Activated CD8-positive, alpha-beta memory T cell treated with anti-CD3 and anti-CD28 coated beads for 4 hours (primary cell): ENCODE measurements around the gene COQ5.
"Not testable (repeated sequence)": the region's sequence is repeated elsewhere in the genome, so short reads cannot be mapped to it uniquely, and the experiment has no call there.

Experiments
- DNase-seq, 2 donors: peaks; one replicate each; pipeline ENCODE4 v3.0.0-alpha.2; 2020; ENCODE audit warnings: low read depth in 2 of 2

Gene COQ5, protein sequence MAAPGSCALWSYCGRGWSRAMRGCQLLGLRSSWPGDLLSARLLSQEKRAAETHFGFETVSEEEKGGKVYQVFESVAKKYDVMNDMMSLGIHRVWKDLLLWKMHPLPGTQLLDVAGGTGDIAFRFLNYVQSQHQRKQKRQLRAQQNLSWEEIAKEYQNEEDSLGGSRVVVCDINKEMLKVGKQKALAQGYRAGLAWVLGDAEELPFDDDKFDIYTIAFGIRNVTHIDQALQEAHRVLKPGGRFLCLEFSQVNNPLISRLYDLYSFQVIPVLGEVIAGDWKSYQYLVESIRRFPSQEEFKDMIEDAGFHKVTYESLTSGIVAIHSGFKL

DNA sequence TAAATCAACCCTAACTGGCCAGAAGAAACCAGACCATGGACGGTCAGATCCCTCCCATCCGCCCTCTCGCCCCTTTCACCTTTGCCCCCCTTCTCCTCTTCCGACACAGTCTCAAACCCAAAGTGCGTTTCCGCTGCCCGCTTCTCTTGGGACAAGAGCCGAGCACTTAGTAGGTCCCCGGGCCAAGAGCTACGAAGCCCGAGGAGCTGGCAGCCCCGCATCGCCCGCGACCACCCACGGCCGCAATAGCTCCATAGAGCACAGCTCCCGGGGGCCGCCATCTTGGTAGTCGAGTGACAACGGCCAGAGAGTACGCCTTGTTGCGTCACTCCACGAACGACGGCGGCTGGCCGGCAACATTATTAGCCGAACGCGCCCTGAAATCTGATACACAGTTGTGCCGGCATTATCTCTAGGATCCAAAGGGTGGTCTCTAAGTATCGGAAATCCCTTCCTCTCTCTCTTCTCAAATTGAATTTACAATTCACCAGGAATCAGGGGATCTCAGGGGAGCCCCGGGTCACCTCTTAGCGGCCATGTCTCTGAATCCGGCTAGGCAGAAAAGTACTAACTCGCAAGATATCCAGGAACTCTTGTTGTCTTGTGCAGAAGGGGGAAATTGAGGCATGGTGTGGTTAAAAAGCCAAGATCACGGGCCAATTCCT lies at the start of gene COQ5:
Gene COQ5, minus strand, starts transcription at position 298 of the 665 bp plus-strand sequence. Its CDS starts 17 bp downstream, at position 281.
- DNase-seq: peak; percentile 72

DNA sequence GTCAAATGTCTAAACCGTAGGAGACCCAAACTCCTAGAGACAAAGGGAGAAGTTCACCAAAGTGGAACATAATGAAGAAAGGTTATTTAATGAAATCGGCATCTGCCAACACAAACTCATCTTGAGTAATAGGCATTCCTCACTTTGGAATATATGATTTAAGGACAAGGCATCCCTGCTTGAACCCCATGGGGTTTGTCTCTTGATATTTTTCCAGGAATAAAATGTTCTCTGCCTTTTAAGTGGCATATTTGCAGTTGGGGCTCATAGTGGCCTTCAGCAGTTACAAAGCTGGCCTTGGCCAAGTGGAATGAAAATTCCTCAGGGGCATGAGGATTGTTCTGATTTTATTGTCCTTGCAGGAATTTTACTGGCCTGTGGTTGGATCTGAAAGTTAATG lies 45.1 kb upstream of the COQ5 start:
- no peak for DNase-seq

DNA sequence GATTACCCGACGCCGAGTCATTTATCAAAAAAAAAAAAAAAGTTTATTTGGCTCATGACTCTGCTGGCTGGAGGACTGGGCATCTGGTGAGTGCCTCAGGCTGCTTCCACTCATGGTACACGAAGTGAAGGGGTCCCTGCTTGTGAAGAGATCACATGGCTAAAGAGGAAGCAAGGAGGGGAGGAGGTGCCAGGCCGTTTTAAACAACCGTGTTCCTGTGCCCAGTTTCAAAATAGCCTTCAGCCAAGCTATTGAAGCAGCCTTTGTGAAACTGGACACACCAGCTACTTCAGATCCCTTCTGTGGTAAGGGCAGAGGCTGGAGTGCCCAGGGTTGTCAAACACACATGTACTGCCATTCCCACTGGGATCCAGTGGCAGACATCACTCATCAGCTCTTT lies 44.6 kb upstream of the COQ5 start:
- no peak for DNase-seq

DNA sequence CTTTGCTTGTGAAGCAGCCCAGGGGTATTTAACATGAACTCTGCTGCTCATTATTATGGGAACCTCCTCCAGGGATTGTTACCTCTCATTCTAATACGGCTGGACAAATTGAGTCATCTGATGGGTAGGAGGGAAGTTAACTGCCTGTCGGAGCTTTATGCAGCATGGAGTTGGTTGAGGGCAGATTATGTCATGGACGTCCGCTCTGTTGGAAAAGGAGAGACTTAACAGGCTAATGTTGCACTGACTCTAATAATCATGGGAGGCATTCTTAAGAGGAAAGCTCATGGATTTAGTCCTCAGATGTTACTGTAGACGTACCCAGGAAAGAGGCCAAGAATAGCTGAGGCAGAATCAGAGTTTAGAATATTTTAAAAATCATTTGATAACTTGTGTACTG lies 42.3 kb upstream of the COQ5 start:
- DNase-seq: no peak

DNA sequence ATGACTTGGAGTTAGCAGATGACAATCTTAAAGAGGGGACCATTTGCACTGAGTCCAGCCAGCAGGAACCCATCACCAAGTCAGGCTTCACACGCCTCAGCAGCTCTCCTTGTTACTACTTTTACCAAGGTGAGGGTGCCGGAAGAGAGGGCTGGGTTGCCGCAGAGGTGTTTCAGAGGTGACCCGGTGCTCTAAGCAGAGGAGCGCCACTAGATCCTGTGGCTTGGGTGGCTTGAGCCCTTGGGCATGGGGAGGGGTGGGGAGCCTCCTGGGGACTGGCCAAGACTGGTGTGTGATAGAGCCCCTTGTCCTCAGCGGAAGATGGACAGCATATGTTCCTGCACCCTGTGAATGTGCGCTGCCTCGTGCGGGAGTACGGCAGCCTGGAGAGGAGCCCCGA lies 34.5 kb upstream of the COQ5 start:
- no peak for DNase-seq

DNA sequence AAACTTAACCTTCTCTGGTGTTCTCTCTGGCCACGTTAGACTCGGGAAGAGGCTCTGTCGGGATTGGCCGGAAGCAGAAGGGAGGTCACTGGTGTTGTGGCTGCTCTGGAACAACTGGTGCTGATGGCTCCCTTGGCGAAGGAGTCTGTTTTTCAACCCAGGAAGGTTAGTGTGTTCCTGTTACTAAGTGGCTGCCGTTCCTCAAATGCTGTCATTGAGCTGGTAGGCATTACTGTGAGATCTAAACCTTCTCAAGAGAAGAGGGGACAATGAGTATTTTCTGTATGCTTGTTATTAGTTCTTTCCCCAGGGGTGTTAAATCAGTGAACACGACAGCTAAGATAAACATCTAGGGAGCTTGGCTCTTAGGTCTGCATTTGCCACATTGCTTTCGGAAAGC lies 33.9 kb upstream of the COQ5 start:
- DNase-seq: no peak

DNA sequence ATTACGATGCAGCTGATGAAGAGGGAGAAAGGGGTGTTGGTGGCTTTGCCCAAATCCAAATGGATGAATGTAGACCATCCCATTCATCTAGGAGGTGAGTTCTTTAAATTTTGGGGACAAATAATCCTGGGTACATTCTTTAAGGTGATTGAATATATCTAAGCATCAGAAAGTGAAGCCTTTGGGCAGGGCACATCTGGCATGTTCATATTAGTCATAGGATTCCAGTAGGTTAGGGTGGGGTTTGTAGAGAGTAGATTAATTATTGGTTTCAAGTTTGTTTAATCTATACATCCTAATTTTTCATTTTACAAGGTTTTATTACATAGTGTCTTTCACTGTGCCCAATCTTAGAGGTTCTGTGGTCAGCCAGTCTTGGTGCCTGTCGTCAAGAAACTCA lies 28.6 kb upstream of the COQ5 start:
- no peak for DNase-seq

DNA sequence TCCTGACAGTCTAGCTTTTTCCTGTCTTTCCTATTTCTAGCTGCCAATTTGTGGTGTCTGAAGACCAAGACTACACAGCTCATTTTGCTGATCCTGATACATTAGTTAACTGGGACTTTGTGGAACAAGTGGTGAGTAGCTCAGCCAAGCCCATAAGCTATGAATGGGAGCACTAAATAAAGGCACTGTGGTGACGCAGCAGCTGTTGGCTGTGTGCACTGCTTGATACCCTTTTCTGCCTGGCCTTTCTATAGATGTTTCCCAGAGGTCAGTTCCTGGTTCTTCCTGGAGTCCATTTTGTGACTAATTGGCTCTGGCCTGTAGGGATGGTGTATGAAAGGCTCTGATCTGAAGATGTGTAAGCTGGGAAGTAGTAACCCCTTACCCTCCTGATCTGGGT lies 25.7 kb upstream of the COQ5 start:
- no peak for DNase-seq

DNA sequence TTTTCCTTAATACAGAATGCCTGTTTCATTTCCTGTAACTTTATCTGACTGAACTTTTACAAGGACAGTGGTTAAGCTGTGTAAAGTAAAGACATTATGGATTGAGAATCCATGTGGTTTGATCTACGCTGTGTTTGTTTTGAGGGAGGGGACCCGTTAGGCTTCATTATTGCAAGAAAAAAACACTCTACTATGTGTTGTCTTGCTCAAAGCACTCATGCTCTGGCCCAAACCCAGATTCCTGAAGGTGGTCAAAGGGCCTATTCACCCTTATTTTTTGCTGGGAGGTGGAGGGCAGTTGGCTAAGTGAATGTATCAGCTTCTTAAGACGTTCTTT lies 17.1 kb upstream of the COQ5 start:
- no peak for DNase-seq

DNA sequence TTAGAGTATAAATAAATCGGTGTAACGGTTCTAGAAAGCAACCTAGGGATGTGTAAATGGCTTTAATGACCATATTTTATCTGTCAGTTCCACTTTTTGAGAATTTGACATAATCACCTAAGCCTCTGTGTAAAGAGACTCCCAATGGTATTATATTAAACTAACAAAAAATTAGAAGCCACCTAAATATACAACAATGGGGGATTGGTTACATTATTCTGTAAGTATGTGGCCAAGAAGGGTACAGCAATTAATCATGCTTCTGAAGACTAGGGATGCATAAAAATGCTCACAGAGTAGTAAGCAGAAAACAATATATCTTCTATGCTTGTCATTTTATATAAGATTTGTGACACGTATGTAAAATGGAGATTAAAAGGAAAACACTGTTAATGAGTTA lies 15.7 kb upstream of the COQ5 start:
- no peak for DNase-seq

DNA sequence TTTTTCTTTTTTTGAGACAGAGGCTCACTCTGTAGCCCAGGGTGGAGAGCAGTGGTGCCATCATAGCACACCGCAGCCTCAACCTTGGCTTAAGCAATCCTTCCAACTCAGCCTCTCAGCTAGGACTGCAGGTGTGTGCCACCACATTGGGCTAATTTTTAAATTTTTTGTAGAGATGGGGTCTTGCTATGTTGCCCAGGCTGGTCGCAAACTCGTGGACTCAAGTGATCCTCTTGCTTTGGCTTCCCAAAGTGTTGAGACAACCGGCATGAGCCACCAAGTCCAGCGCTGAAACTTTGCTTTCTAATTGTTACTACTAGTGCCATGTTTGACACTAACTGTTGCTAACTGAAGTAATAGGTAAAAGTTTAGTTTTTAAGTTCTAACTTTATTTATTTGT lies 13.2 kb upstream of the COQ5 start:
- DNase-seq: no peak

DNA sequence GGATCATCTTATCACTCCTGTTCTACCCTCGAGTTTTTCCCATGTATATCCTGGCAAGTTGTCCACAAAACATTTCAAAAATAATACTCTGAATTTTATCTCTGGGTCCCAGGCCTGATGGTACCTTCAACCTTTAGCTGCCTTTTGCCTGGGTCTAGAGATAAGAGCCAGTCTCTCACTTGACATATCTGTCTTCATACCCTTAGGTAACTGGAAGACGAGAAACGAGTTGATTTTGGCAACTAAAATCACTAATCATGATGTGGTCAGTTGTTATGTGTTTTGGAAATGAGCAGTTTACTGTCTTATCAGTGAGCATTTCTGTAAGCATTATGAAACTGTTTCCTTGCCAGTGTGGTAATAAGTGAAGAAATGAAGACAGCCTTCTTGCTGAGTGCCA lies 11.5 kb upstream of the COQ5 start:
- DNase-seq: no peak

DNA sequence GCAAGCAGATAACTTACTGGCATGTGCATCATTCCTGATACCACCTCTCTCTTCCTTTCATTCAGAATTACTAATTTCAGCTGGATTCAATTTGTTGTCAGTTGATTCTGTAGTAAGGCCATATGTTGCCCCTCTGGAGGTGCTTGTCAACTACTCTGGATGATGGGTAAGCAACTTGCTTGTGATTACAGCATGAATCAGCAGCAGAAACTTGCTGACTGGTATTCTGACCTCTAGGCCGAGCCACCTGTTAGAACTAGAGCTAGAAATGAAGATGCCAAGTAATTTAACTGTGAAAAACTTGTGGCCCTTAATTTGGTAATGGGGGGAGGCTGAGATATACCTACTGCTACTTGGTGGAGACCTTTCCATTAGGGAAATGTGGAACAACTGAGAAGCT lies 10.3 kb upstream of the COQ5 start:
- no peak for DNase-seq

DNA sequence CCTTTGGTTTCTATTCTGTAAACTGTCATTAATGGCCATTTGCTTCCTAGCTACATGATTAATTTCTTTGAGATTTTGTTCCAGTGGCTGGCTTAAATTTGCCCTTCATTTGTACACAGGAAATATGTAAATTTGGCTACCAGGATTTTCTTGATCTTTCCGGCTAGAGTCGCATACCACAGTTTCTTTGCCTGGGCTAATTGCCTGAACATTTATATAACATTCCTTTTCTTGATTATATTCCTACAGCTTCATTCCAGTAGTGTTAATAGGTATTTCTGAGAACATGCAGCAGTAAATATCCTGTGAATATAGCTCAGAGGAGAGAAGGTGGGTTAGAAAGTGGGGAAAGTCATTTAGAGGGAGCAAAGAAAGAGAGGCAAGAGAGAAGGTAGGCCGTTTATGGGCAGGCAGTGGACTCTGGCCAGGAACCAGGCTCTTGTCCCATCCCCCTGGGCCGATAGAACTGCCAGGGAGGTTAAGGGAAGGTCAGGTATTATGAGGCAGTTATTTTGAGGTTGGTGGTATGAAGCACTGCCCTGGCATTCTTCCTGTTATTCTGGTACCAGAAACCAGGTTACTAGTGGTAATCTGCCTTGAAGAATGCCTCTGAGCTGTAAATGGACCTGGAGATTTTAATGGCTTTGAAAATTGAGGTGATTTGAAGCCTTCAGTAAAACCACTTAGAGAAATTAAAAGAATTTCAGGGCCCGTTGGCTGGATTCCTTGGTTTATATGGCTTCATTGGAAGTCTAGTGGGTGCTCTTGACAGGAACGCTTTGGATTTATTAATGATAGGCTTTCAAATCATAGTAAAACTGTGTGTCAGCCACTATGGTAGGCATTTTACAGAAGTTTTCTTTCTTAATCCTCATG lies 9.6 kb upstream of the COQ5 start:
- DNase-seq: no peak

DNA sequence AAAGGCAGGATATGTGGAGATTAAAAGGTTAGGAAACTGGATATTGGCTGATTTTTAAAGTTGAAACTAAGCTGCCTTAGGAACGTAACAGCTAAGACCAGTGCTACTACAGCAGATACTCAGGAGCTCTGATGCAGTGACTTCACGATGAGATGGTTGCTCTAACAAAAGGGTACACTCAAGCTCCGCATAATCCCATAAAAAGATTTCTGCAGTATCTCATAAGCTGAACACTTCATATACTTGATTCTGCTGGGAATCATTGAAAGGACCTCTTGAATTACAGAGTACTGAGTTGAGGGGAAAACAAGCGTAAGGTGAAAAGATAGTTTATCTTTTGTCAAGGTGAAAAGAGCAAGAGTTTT lies 8.9 kb upstream of the COQ5 start:
- no peak for DNase-seq

DNA sequence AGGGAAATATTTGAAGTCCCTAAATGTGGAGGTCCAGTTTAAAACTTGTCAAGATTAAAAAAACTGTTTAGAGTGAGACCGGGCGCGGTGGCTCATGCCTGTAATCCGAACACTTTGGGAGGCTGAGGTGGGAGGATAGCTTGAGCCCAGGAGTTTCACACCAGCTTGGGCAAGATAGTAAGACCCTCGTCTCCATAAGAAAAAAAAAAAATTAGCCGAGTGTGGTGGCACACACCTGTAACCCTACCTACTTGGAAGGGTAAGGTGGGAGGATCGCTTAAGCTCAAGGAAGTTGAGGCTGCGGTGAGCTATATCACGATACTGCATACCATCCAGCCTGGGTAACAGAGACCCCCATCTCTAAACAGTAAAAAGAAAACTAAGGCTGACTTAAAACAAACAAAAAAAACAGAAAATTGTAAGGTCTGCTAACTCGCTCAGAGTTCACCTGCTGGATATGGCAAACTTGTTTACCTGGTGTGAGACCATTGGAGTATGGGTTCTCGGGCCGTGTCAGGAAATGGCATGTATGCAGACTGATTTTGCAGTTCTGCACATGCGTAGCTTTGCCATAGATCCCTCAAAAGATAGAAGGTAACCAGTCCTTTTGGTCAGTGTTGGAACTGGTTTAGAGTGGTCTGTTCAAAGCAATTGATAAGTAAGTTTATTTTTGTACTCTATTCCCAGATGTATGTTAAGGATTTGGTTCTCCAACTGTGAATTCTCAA lies 7.3 kb upstream of the COQ5 start:
- no peak for DNase-seq

DNA sequence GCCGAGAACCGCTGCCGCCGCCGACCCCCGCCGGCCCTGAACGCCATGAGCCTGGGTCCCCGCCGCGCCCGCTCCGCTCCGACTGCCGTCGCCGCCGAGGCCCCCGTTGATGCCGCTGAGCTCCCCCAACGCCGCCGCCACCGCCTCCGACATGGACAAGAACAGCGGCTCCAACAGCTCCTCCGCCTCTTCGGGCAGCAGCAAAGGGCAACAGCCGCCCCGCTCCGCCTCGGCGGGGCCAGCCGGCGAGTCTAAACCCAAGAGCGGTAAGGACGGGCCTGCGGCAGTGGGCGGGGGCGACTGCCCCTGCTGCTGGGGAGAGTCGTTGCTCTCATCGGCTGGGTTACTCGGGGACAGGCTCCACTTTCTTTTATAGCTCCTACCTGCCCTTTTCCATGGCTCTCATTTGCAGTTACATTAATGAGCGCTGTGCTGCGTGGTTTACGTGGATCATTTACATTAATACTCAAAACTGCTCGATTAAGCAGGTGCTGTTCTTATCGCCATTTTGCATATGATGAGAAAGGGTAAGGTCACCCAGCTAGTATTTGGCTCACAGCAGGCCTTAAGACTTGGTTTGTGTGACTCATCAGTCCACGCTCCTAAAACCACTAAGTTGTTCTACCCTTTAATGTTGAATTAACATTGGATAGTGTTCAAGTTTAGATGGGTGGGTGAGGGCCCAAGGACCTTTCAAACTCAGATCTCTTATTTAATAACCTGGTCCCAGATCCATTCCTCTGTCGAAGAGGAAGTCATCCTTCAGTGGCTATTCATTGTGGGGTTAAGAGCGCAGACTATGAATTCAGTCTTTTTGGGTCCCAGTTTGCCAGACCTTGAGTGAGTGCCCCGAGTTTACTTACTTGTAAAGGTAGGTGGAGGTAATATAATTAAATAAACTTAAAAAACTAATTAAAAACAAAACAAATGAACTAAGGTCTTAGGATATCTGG lies 6.0 kb upstream of the COQ5 start:
- DNase-seq: peak in 1 of 2 donors; percentile 13

DNA sequence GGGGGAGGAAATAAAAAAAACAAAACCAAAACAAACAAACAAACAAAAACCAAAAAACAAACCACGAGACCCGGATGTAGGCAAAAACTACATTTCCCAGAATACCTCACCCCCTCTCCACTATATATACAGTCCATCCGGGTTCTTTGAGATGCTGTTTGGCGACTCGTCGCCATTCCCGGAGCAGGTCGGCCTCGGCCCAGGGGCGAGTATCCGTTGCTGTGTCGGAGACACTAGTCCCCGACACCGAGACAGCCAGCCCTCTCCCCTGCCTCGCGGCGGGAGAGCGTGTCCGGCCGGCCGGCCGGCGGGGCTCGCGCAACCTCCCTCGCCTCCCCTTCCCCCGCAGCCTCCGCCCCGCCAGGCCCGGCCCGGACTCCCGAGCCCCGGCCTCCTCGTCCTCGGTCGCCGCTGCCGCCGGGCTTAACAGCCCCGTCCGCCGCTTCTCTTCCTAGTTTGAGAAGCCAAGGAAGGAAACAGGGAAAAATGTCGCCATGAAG lies 5.3 kb upstream of the COQ5 start, which contains the start of gene RNF10:
Gene RNF10, plus strand, starts transcription at position 154 of the 500 bp plus-strand sequence. CDS start 456 bp downstream, outside the sequence.
- peak; percentile 36 to 51 for DNase-seq

DNA sequence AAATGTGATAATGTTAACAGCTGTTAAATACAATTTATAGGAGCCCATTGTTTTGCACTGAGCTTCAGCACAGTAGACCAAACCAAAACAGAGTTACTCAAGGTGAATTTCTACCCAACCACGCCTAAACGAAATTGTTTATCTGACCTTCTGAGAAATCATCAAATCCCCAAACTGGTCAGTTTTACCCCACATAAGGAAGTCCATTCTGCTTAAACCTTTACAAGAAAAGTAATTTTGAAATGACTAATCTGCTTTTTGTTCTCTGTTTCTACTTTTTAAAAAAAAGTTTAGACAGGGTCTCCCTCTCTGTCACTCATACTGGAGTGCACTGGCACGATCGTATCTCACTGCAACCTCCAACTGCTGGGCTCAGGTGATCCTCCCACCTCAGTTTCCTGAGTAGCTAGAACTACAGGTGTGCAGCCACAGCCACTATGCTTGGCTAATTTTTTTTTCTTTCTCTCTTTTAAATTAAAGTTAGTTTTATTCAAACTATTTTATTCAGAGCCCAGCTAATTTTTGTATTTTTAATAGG lies 3.8 kb upstream of the COQ5 start:
- DNase-seq: no peak

DNA sequence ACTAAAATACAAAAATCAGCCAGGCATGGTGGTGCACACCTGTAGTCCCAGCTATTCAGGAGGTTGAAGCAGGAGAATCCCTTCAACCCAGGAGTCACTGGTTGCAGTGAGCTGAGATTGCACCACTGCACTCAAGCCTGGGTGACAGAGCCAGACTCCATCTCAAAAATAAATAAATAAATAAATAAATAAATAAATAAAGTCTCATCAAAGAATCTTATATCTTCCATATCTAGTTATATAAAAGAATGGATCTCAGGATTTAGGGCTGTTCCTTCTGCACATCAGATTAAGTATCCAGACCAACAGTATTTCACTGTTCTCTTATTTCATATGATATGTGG lies 1.4 kb upstream of the COQ5 start:
- DNase-seq: not testable (repeated sequence)
